Measurements from ENCODE around the gene DCST1.

- TF ChIP-seq RELA (CRISPR knock-in tag; IDR thresholded peaks at IDR 0.05; ENCODE audit: borderline replicate concordance) (no peak), TCF7 (CRISPR knock-in tag; IDR thresholded peaks at IDR 0.05; ENCODE audit: low read depth) (no peak)
- TF ChIP-seq, protein P1, sequence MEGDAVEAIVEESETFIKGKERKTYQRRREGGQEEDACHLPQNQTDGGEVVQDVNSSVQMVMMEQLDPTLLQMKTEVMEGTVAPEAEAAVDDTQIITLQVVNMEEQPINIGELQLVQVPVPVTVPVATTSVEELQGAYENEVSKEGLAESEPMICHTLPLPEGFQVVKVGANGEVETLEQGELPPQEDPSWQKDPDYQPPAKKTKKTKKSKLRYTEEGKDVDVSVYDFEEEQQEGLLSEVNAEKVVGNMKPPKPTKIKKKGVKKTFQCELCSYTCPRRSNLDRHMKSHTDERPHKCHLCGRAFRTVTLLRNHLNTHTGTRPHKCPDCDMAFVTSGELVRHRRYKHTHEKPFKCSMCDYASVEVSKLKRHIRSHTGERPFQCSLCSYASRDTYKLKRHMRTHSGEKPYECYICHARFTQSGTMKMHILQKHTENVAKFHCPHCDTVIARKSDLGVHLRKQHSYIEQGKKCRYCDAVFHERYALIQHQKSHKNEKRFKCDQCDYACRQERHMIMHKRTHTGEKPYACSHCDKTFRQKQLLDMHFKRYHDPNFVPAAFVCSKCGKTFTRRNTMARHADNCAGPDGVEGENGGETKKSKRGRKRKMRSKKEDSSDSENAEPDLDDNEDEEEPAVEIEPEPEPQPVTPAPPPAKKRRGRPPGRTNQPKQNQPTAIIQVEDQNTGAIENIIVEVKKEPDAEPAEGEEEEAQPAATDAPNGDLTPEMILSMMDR (IDR thresholded peaks at IDR 0.05) = no peak
Measured at GRCh38 chr1:155004352-155005075, 29.1 kb upstream of the DCST1 start.
